Measurements from ENCODE around the gene KCP.

The KCP gene

DNA sequence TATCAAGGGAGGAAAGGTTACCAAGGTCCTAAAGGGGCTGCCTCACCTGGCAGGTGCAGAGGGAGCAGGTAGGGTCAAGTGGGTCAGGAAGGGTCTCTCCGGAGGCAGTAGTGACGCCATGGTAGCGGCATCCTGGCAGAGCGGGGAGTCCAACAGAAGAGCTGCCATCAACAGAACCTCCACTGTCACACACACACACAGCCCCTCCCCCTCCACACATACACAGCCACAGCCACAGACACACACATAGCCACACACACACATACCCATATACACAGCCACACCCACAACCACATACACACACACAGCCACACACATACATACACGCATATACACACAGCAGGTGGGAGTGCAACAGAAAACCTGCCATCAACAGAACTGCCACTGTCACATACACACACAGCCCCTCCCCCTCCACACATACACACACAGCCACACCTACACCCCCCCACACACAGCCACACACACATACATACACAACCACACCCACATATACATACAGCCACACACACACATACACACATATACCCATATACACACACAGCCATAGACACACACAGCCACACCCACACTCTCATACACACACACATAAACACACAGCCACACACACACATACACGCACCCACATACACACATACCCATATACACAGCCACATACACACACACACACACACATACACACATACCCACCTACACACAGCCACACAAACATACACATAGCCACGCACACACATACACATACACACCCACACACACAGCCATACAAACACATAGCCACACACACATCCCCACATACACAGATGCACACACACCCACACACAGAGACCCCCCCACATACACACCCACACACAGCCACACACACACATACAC lies 23.1 kb downstream of the KCP start:
- Histone ChIP-seq H3K4me1 (ENCODE audit: control insufficient read depth, low read depth, low read length) (peaks cover 5% of the 10 kb centered on the region), H3K9ac (ENCODE audit: low read length) (no peak overlapping the region), H3K27me3 (ENCODE audit: control insufficient read depth, insufficient read depth, low read length) (peaks cover 5% of the 10 kb centered on the region), H3K4me3 (ENCODE audit: low read length) (no peak overlapping the region), H3K36me3 (ENCODE audit: control insufficient read depth, low read depth, low read length) (no peaks in the 10 kb centered on the region), H3K9me3 (ENCODE audit: control insufficient read depth, low read depth, low read length) (no peaks in the 10 kb centered on the region), H3K27ac (ENCODE audit: low read length) (no peak overlapping the region)

DNA sequence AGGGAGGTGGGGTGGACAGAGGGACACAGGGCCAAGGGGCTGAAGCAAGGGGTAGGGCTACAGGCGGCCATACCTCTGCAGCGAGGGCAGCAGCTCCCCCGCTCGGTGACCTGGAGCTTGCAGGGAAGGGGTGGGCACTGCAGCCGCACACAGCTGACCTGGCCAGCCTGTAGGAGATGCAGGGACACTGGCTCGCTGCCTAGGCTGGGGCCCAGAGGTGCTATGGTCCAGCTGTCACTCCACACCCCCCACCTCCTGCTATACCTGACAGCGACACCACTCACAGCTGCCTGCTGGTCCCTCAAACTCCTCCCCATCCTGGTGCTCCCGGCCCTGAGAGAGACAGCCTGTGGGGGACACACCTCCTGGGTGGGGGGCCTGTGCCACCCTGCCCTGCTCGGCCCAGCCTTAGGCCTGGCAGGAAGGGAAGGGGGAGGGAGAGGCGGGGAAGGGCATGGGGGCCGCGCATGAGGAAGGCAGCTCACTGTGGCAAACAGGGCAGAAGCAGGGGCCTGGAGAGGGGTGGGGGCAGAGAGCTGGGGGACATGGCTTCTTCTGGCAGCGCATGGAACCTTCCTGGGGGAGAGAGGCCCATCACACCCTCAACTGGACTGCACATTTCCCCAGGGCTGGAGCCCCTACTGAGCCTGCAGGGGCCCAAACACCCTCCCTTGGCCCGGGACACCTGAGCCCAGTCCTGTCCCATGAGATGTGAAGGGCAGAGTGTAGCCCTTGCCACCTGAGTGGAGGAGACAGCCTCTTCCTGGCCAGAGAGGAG lies 23.9 kb downstream of the KCP start:
- H3K4me1 ChIP-seq (ENCODE audit: control insufficient read depth, low read depth, low read length) = peaks cover 5% of the 10 kb centered on the region
- H3K4me3 ChIP-seq (ENCODE audit: low read length) = no peak overlapping the region
- peaks cover 5% of the 10 kb centered on the region for H3K27me3 ChIP-seq (ENCODE audit: control insufficient read depth, insufficient read depth, low read length)
- H3K9me3 ChIP-seq (ENCODE audit: control insufficient read depth, low read depth, low read length) = no peaks in the 10 kb centered on the region
- H3K9ac ChIP-seq (ENCODE audit: low read length) = no peak overlapping the region
- no peak overlapping the region for H3K27ac ChIP-seq (ENCODE audit: low read length)
- no peaks in the 10 kb centered on the region for H3K36me3 ChIP-seq (ENCODE audit: control insufficient read depth, low read depth, low read length)

DNA sequence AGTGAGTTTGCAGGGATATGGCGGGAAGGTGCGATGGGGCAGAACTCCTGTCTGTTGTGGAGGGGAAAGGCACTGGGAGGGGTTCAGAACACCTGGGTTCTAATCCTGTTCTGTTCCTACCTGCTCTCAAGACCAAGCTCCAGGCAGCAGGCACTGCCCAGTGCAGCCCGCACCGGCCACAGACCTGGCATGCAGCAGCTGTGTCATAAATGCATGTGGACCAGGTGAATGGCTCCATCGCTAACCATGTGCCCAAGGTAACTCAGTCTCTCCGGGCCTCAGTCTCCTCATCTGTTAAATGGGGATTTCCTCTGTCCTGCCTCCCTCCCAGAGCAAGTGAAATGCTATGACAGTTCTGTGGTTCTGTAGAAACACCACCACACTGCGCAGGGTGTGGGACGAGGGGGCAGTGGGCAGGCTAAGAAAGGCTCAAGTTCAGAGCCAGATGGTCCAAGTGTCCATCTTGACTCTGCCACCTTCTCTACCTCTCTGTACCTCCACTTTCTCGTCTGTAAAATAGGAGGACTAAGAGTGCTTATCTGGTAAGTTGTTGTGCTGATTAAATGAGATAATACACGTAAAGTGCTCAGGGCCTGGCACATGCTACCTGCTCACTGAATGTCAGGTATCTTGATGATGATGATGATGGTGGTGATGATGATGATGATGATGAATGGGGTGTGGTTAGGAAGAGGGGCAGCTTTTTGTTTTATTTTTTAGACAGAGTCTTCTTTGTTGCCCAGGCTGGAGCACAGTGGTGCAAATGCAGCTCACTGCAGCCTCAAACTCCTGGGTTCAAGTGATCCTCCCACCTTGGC lies 24.9 kb downstream of the KCP start:
- H3K36me3 ChIP-seq (ENCODE audit: control insufficient read depth, low read depth, low read length) = no peaks in the 10 kb centered on the region
- no peak overlapping the region for H3K9ac ChIP-seq (ENCODE audit: low read length)
- H3K27me3 ChIP-seq (ENCODE audit: control insufficient read depth, insufficient read depth, low read length) = no peaks in the 10 kb centered on the region

DNA sequence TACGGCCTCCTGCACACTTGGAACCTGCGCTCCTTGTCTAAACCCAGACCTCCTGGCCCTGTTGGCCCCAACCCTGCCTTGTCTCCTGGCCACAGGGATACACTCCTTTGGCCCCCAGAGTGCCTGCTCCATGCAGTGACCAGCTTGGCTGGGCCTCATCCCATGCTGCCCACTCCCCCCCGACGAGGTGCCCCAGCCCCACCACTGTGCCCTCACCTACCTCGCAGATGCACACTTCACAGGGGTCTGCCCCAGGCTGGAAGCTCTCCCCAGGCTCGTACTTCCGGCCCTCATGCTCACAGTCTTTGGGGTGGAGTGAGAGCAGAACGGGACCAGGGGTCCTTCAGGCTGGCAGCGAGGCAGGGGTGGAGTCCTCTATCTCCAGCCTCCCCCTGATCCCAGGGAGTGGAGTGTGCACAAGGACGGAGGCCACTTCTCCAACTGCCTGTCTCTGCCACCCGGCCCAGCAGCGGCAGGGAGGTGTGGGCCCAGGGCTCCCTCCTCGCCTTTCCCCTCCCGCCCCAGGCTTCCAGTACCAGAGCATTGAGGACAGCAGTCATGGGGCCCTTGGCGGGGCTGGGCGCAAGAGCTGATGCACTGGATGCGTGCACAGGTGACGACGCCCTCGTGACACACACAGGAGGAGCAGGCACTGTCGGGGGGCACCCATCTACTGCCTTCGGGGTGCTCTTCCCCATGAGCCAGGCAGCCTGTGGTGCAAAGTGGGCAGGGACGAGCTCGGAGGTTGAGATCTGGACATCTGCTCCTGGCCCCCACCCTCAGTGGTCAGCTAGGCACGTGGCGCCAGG lies 25.7 kb downstream of the KCP start:
- Histone ChIP-seq H3K27ac (ENCODE audit: low read length) (no peak overlapping the region), H3K27me3 (ENCODE audit: control insufficient read depth, insufficient read depth, low read length) (no peaks in the 10 kb centered on the region), H3K4me3 (ENCODE audit: low read length) (no peak overlapping the region), H3K9me3 (ENCODE audit: control insufficient read depth, low read depth, low read length) (no peaks in the 10 kb centered on the region), H3K9ac (ENCODE audit: low read length) (no peak overlapping the region), H3K36me3 (ENCODE audit: control insufficient read depth, low read depth, low read length) (no peaks in the 10 kb centered on the region), H3K4me1 (ENCODE audit: control insufficient read depth, low read depth, low read length) (peaks cover 5% of the 10 kb centered on the region)

More for the DNA sequence above, 24.9 kb downstream of the KCP start:
- H3K27ac ChIP-seq (ENCODE audit: low read length) = no peak overlapping the region
- no peak overlapping the region for H3K4me3 ChIP-seq (ENCODE audit: low read length)
- H3K4me1 ChIP-seq (ENCODE audit: control insufficient read depth, low read depth, low read length) = peaks cover 5% of the 10 kb centered on the region
- no peaks in the 10 kb centered on the region for H3K9me3 ChIP-seq (ENCODE audit: control insufficient read depth, low read depth, low read length)

DNA sequence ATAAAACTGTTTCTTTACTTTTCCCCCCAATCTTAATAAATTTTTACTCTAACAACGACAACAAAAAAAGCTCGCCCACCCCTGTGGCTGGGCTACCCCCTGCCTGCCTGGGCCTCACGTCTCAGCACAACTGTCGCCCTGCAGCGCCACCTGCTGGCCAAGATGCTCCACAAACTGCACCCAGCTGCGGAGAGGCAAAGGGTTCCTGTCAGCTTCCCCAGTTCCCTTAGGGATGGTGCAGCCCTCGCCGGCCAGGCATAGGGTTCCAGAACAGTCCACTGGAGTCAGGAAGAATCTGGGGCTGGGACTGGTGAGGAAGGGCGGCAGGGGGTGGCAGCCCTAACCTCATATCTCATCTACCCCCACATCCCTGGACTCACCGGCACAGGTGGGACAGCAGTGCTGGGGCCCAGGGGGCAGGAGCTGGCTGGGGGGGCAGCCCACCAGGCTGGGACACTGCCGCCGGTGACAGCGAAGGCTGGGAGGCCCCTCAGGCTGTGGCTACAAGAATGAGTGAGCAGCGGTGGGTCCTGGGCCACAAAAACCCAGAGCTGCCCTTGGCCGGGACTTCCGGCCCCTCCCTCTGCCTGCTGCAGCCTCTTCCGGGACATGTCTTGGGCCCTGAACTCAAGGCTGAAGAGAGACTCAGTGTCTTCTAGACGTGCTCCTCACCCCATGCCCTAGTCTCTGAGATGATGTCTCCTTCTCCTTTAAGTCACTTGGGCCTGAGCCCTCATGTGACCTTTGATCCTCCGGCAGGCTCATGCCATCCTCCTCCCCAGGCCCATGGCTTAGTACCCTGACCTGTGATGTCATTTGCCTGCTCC lies 26.7 kb downstream of the KCP start:
- no peaks in the 10 kb centered on the region for H3K9me3 ChIP-seq (ENCODE audit: control insufficient read depth, low read depth, low read length)
- no peak overlapping the region for H3K4me3 ChIP-seq (ENCODE audit: low read length)
- no peak overlapping the region for H3K27ac ChIP-seq (ENCODE audit: low read length)
- no peaks in the 10 kb centered on the region for H3K36me3 ChIP-seq (ENCODE audit: control insufficient read depth, low read depth, low read length)
- no peaks in the 10 kb centered on the region for H3K27me3 ChIP-seq (ENCODE audit: control insufficient read depth, insufficient read depth, low read length)
- peaks cover 1% of the 10 kb centered on the region for H3K4me1 ChIP-seq (ENCODE audit: control insufficient read depth, low read depth, low read length)
- no peak overlapping the region for H3K9ac ChIP-seq (ENCODE audit: low read length)

DNA sequence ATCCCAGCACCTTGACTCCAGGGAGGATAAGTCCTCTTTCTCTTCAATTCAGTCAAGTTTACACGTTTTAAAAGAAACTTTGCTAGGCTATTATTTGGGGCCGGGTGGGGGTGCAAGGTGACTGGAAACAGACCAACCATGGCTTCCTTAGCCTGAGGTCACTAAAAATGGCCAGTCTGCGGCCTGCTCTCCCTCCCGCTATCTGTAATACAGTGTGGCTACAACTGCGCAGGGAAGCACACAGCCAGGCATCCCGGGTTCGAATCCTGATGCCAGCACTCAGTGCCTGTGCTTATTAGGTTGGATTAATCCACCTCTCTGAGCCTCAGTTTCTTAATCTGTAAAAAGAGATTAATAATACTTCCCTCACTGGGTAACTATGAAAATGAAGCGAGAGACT lies 28.4 kb downstream of the KCP start:
- no peak overlapping the region for H3K4me3 ChIP-seq (ENCODE audit: low read length)
- no peaks in the 10 kb centered on the region for H3K9me3 ChIP-seq (ENCODE audit: control insufficient read depth, low read depth, low read length)
- no peaks in the 10 kb centered on the region for H3K4me1 ChIP-seq (ENCODE audit: control insufficient read depth, low read depth, low read length)

DNA sequence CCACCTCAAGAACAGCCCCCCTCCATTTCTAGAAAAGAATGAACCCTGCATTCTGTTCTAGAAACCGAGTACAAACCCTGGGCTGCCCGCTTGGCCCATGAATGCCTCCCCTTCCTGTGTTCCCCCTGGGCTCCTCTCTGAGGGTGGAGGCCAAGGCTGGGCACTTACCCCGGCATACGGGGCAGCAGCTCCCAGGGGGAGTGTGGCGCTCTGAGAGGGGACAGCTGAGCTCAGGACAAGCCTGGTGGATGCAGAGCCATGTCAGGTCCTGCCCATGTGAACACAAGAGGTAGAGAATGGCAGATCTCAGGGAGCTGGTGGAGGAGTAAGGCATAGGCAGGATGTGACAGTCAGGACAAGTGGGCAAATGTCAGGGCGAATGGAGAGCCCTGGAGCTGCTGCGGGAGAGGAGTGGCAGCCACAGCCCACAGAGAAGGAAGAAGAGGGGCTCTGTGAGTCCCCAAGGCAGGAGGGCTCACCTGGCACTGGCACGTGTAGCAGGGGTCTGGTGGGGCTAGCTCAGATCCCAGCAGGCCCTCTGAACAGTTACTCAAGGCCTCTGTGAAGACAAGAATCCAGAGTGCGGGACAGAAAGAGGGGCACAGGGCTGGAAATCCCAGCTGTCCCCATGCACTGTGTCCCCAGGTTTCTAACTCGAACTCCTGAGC lies 28.9 kb downstream of the KCP start:
- Histone ChIP-seq H3K27me3 (ENCODE audit: control insufficient read depth, insufficient read depth, low read length) (no peaks in the 10 kb centered on the region), H3K36me3 (ENCODE audit: control insufficient read depth, low read depth, low read length) (no peaks in the 10 kb centered on the region), H3K4me1 (ENCODE audit: control insufficient read depth, low read depth, low read length) (no peaks in the 10 kb centered on the region), H3K9ac (ENCODE audit: low read length) (no peak overlapping the region), H3K4me3 (ENCODE audit: low read length) (no peak overlapping the region), H3K9me3 (ENCODE audit: control insufficient read depth, low read depth, low read length) (no peaks in the 10 kb centered on the region), H3K27ac (ENCODE audit: low read length) (no peak overlapping the region)

More for the DNA sequence above, 28.4 kb downstream of the KCP start:
- no peaks in the 10 kb centered on the region for H3K27me3 ChIP-seq (ENCODE audit: control insufficient read depth, insufficient read depth, low read length)
- no peak overlapping the region for H3K9ac ChIP-seq (ENCODE audit: low read length)
- H3K27ac ChIP-seq (ENCODE audit: low read length) = no peak overlapping the region
- no peaks in the 10 kb centered on the region for H3K36me3 ChIP-seq (ENCODE audit: control insufficient read depth, low read depth, low read length)

DNA sequence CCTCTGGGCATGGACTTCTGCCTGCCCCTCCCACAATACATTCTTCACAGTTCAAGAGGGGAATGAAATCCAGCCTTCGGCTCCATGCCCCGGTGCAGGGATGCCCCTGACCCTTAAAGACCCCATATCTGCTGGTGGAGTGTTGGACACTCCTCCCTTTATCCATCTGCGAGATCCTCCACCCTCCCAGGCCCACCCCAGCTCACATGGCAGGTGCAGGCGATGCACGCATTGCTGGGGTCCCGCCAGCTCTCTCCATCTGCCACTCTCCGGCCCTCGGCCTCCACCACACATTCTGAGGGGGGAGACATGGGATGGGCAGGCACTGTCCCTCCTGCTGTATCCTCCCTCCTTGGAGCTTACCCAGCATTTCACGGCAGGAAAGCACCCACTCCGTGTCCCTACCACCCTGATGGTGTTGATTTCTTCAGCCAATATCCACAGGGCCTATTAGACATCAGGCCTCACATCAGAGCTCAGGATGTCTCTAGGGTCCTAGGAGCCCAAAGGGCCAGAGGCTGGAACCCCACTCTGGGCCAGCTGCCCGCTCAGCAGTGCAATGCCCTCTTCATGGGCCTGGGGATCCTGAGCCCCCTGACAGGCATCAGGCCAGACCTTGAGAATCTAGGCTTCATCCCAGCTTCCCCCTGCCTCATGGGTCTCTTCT lies 29.6 kb downstream of the KCP start:
- H3K27me3 ChIP-seq (ENCODE audit: control insufficient read depth, insufficient read depth, low read length) = no peaks in the 10 kb centered on the region
- no peak overlapping the region for H3K4me3 ChIP-seq (ENCODE audit: low read length)
- no peak overlapping the region for H3K9ac ChIP-seq (ENCODE audit: low read length)
- H3K36me3 ChIP-seq (ENCODE audit: control insufficient read depth, low read depth, low read length) = no peaks in the 10 kb centered on the region
- no peak overlapping the region for H3K27ac ChIP-seq (ENCODE audit: low read length)
- no peaks in the 10 kb centered on the region for H3K9me3 ChIP-seq (ENCODE audit: control insufficient read depth, low read depth, low read length)
- H3K4me1 ChIP-seq (ENCODE audit: control insufficient read depth, low read depth, low read length) = no peaks in the 10 kb centered on the region

DNA sequence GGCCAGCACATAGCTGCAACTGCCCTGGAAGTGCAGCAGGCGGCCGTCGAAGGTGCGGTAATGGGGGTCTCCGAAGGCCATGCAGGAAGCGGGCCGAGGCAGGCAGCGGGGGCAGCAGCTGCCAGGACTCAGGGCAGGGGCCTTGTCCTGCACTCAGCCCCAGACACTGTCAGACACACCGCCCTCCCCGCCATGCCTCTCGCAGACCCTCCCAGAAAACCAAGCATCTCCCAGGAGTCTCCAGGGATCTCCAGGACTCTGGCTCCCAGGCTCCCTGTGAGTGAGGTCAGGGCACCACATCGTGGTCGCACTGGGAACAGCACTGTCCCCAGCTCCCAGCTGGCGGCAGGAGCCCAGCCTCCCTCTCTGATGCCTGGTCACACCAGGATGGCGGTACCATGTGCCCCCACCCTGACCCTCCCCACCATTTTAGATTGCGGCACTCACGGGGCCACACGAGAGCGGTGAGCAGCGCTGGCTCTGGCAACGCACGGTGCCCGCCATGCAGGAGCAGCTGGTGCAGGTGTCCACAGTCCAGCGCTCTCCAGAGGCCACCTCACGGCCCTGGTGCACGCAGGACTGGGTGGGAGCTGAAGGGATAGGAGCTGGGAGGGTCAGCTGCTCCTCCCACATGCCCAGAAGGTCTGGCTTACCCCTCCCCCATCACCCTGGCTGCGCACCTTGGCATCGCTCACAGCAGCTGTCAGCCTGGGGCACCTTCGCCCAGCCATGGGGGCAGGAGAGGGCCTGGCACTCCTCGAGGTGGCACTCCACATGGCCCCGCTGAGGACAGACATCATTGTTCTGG lies 30.4 kb downstream of the KCP start:
- Histone ChIP-seq H3K27ac (ENCODE audit: low read length) (no peak overlapping the region), H3K9me3 (ENCODE audit: control insufficient read depth, low read depth, low read length) (no peaks in the 10 kb centered on the region), H3K4me1 (ENCODE audit: control insufficient read depth, low read depth, low read length) (no peaks in the 10 kb centered on the region), H3K9ac (ENCODE audit: low read length) (no peak overlapping the region), H3K36me3 (ENCODE audit: control insufficient read depth, low read depth, low read length) (no peaks in the 10 kb centered on the region), H3K27me3 (ENCODE audit: control insufficient read depth, insufficient read depth, low read length) (no peaks in the 10 kb centered on the region), H3K4me3 (ENCODE audit: low read length) (no peak overlapping the region)
